GM18861 (cell line): Measurements from ENCODE around the gene OR52H1.
"Not testable (repeated sequence)": the region's sequence is repeated elsewhere in the genome, so short reads cannot be mapped to it uniquely, and the experiment has no call there.

Experiments used
- ATAC-seq: cut with Tn5 transposase; IDR thresholded peaks from one replicate; pipeline ENCODE4 v1.9.1; 2021; ENCODE audit not compliant: unreplicated experiment

Gene OR52H1

GRCh38 chr11:5548440-5548839 lies at the start of gene OR52H1:
Gene OR52H1, minus strand, starts transcription at chr11:5548540. Its CDS starts 3,035 bp downstream, at chr11:5545505.
- ATAC-seq: no peak

GRCh38 chr11:5597953-5598352 lies 49.6 kb upstream of the OR52H1 start:
- no peak for ATAC-seq

GRCh38 chr11:5596607-5597201 lies 48.4 kb upstream of the OR52H1 start, which contains the start of gene TRIM6:
Gene TRIM6, plus strand, starts transcription at chr11:5596637. Its CDS starts 261 bp downstream, at chr11:5596898.
- ATAC-seq: no peak

GRCh38 chr11:5593146-5593545 lies 44.8 kb upstream of the OR52H1 start:
- no peak for ATAC-seq

GRCh38 chr11:5592615-5593014 lies 44.3 kb upstream of the OR52H1 start:
- ATAC-seq: no peak

- ATAC-seq: no peak
These were observed 43.3 kb upstream of the OR52H1 start for GRCh38 chr11:5591613-5592012.

GRCh38 chr11:5589906-5590305 lies 41.6 kb upstream of the OR52H1 start:
- not testable (repeated sequence) for ATAC-seq

- ATAC-seq: not testable (repeated sequence)
These were observed 36.1 kb upstream of the OR52H1 start for GRCh38 chr11:5584458-5584857.

- ATAC-seq: no peak
These were observed 32.7 kb upstream of the OR52H1 start for GRCh38 chr11:5581014-5581413.

GRCh38 chr11:5580577-5580976 lies 32.2 kb upstream of the OR52H1 start, which contains the start of gene OR52B6:
Gene OR52B6, plus strand, starts transcription at chr11:5580877. Its CDS starts 0 bp downstream, at chr11:5580877.
- ATAC-seq: no peak

- no peak for ATAC-seq
These were observed 28.8 kb upstream of the OR52H1 start for GRCh38 chr11:5577101-5577500.

GRCh38 chr11:5575152-5575551 lies 26.8 kb upstream of the OR52H1 start:
- ATAC-seq: no peak

GRCh38 chr11:5574654-5575053 lies 26.3 kb upstream of the OR52H1 start:
- no peak for ATAC-seq

GRCh38 chr11:5564259-5565019 lies 16.1 kb upstream of the OR52H1 start:
- no peak for ATAC-seq

- no peak for ATAC-seq
These were observed 9.4 kb upstream of the OR52H1 start for GRCh38 chr11:5557751-5558150.

- no peak for ATAC-seq
These were observed 8.4 kb upstream of the OR52H1 start for GRCh38 chr11:5556596-5557188.

GRCh38 chr11:5553343-5553742 lies 5.0 kb upstream of the OR52H1 start:
- no peak for ATAC-seq

GRCh38 chr11:5550440-5551095 lies 2.2 kb upstream of the OR52H1 start:
- ATAC-seq: peak; percentile 51

- peak; percentile 94 for ATAC-seq
These were observed 358 bp downstream of the OR52H1 start for GRCh38 chr11:5547982-5548381.

- no peak for ATAC-seq
These were observed 1.9 kb downstream of the OR52H1 start for GRCh38 chr11:5546457-5546856.

GRCh38 chr11:5541427-5541826 lies 6.9 kb downstream of the OR52H1 start:
- ATAC-seq: peak; percentile 68
